H7 (cell line): ENCODE data around the gene GDPD3. TPM values are rescaled to one million over a fixed set of nuclear protein-coding genes. Genes with fewer than 3 reads are reported as not detected.

Source experiments
- DNase-seq: peaks from one replicate; pipeline ENCODE4 v3.0.0; 2012
- H3K27me3 ChIP-seq: 2 replicates; pipeline ENCODE4 v1.6.0; 2011; ENCODE audit warnings: mild to moderate bottlenecking, low read length; ENCODE audit not compliant: control insufficient read depth, insufficient read depth
- H3K36me3 ChIP-seq: replicated peaks from 2 replicates; pipeline ENCODE4 v1.5.1; 2011; ENCODE audit warnings: low read length; ENCODE audit not compliant: control insufficient read depth, insufficient read depth
- H3K4me3 ChIP-seq: 2 replicates; pipeline ENCODE4 v1.5.1; 2011; ENCODE audit warnings: low read depth, mild to moderate bottlenecking, control low read depth, low read length, moderate library complexity; ENCODE audit not compliant: insufficient read depth
- total RNA-seq: library from RNA; depleted of rRNA; stranded (reverse); fragments of >200 nt; shearing (Covaris generic); gene quantifications from 2 replicates; pipeline ENCODE4 v1.2.3, GENCODE V29; 2014

The GDPD3 gene
- total RNA-seq, 1 experiment from 2014 or later: 0.31 TPM

DNA sequence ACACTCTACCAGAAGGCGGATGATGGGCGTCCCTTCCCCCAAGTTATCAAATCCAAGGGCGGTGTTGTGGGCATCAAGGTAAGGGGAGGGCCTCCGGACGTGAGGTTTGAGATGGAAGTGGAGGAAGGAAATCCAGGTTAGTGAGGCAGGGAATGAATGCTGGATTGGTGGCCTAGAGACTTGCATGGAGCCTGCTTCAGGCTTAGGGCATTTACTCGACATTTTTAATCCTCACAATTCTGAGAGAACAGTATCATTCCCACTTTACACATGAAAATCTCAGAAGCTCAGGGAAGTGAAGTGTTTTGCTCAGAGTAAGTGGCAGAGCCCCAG lies 45.8 kb downstream of the GDPD3 start:
- H3K4me3 ChIP-seq: no peak overlapping the region
- H3K27me3 ChIP-seq: no peaks in the 10 kb centered on the region
- DNase-seq: no peak
- H3K36me3 ChIP-seq: peaks cover 33% of the 10 kb centered on the region

DNA sequence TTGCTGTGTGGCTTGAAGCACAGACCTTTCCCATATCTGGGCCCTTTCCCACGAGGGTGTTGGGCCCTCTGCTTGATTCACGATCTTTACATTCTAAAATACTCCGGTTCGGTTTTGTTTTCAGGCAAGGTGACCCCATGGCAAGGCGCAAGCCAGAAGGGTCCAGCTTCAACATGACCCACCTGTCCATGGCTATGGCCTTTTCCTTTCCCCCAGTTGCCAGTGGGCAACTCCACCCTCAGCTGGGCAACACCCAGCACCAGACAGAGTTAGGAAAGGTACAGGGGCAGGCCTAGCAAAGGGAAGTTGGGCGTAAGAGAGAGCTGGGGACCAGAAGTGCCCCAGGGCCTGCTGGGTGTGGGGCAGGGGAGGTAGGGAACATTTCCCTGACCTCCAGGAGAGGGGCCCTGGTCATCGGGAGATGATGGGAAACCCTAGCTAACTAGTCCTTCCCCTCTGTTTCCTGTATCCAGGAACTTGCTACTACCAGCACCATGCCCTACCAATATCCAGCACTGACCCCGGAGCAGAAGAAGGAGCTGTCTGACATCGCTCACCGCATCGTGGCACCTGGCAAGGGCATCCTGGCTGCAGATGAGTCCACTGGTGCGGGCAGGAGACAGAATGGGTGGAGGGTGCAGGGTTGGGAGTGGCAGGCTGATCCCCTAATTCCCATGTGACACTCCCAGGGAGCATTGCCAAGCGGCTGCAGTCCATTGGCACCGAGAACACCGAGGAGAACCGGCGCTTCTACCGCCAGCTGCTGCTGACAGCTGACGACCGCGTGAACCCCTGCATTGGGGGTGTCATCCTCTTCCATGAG lies 46.4 kb downstream of the GDPD3 start:
- no peak for DNase-seq
- Histone ChIP-seq H3K27me3 (no peaks in the 10 kb centered on the region), H3K36me3 (peaks cover 33% of the 10 kb centered on the region), H3K4me3 (peak overlapping the region; percentile 99)

DNA sequence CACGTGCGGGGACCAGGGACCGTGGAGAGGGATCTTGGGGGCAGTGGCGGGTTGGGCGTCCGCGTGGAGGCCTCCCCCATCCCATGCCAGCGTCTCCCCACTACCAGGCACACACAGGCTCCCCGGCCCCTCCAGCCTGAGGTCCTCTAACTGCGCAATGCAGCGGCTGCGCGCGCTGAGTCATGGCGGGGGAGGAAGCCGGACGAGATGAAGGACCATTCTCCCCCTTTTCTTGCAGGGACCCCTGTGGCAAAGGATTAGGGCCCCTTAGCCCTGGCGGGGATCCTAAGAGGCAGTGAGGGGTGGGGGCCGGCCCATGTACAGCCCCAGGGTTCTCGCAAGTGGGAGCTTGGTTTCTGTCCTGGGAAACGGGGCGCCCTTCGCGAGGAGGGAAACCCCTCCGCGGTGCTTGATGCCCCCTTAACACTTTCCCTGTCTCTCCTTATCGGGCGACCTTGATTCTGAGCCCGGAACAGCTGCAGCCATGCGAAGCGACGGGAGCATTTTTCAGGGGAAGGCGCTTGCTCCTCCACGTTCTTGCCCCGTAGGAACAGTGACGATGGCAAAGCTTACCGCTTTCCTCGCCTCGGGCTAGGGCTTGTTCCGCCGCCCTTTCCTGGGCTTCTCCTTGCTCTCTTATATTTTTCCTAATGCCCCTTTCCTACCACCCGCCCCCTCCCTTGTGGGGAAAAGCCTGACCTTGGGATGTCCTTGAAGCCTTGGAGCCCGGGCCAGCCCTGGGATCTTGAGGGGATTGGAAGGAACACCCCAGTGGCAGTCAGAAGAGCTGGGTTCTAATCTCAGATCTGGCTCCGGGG lies 47.2 kb downstream of the GDPD3 start:
- Histone ChIP-seq H3K4me3 (peak overlapping the region; percentile 99), H3K36me3 (peaks cover 33% of the 10 kb centered on the region)

DNA sequence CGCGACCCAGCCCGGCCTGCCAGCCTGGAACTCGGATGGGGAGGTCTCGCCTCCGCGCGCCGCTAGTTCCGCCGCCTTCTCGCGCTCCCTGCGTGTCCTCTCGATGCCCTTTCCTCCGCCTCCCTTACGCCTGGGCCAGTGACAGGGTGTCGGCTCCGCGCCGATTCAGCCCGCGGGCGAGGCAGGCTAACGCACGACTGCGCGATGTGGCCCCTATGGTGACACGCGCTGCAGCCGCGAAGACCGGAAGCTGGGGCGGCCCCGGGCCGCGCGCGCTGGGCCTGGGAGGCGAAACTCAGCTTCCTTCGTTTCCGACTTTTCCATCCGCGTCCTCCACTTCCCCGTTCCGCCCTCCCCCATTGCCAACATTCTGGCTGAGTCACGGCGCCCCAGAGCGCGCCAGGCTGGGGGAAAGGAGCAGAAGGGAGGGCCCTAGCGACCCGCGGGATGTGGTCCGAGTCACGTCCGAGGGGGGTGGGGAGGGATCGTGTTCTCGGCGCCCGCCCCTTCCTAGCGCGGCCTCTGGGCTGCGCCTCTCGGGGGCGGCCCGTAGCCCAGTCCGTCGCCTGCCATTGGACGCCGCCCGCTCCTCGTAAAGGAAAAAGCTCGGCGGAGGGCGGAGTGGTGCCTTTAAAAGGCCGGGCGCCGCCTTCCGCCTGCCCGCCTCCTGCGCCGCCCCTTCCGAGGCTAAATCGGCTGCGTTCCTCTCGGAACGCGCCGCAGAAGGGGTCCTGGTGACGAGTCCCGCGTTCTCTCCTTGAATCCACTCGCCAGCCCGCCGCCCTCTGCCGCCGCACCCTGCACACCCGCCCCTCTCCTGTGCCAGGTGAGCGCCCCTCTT lies 48.0 kb downstream of the GDPD3 start, which contains the start of gene ALDOA:
Gene ALDOA (plus strand): TSS at position 659 of the 841 bp plus-strand sequence. CDS start 1,138 bp downstream, outside the sequence.
- peaks cover 30% of the 10 kb centered on the region for H3K36me3 ChIP-seq
- peak; percentile 99 for DNase-seq
- H3K27me3 ChIP-seq: no peaks in the 10 kb centered on the region
- peak within 1 kb of the TSS; percentile 99 for H3K4me3 ChIP-seq

More for the DNA sequence above, 47.2 kb downstream of the GDPD3 start:
- no peaks in the 10 kb centered on the region for H3K27me3 ChIP-seq
- DNase-seq: no peak

DNA sequence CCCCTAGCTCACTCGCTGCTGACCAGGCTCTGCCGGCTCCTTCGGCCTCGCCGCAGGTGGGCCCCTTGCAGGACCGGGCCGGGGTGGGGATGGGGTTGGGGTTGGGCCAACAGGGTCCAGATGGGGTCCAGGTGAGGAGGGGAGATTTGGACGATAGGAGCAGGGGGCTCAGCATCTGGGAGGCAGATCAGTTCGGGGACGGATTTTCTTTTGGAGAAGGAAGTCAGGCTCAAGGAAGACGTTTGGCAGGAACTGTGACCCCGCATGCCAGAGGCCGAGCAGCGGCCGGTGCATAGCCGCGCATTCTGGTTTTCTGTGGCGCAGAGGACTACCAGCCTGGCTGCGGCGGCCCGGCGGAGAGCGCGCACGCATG lies 48.6 kb downstream of the GDPD3 start:
- no peak for DNase-seq
- peak overlapping the region; percentile 99 for H3K4me3 ChIP-seq
- H3K36me3 ChIP-seq: peaks cover 25% of the 10 kb centered on the region
- H3K27me3 ChIP-seq: no peaks in the 10 kb centered on the region

DNA sequence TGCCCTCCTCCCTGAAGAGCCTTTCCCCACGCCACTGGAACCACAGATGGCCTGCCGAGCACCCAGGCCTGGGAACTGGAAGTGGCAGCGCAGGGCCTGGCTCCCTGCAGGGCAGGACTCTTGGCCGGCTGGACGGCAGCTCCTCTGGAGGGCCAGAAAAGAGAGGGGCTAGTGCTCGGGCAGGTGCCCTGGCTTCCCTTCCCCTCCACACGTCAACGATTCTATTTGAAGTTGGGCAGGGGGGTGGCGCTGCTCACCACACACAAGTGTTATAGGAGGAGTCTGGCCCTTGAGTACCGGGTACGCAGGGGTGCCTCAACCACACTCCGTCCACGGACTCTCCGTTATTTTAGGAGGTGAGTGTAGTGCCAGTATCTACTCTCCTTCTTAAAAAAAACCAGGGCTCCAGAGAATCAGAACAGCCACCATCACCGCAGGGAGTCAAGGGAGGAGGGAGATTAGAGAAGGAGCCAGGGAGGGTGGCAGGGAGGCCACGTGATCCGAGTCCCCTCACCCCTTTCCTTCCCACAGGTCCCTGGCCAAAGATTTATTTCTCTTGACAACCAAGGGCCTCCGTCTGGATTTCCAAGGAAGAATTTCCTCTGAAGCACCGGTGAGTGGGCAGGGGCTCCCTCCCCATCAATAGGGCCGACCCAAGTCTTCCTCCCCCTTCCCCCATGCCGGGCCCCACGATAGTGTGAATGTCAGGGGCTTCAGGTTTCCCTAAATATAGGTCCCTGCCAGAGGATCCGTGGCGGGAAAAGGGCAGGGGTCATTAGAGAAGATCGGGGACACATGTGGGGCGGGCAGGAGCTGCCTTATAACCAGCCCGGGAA lies 49.2 kb downstream of the GDPD3 start:
- DNase-seq: peak; percentile 88

DNA sequence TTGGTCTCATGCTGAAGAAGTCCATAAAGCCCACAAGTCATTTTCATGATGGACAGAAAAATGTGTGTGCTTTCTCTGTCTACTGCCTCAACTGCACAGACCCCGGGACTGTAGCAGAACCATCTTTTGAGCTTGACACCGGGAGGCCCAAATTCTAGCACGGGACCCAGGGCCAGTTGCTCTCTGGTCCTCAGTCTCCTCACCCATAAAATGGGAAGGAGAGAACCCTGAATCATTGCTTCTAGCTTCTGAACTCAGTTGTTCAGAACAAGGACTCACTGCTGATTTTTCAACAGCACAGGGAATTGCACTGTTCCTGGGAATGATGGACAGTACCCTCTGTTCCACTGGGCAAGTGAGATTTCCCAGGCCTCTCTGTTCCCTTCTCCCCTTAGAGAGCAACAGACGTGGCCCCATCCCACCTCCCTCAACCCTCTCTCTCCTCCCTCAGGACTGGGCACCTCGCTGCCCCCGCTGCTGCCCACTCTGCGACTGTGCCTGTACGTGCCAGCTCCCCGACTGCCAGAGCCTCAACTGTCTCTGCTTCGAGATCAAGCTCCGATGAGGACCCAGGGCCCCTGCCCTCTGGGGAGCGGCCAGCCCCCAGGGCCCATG lies 50.0 kb downstream of the GDPD3 start:
- DNase-seq: peak; percentile 4
- Histone ChIP-seq H3K36me3 (peaks cover 12% of the 10 kb centered on the region), H3K27me3 (no peaks in the 10 kb centered on the region), H3K4me3 (peak overlapping the region; percentile 99)

More for the DNA sequence above, 49.2 kb downstream of the GDPD3 start:
- H3K36me3 ChIP-seq: peaks cover 19% of the 10 kb centered on the region
- H3K4me3 ChIP-seq: peak overlapping the region; percentile 99
- H3K27me3 ChIP-seq: no peaks in the 10 kb centered on the region

DNA sequence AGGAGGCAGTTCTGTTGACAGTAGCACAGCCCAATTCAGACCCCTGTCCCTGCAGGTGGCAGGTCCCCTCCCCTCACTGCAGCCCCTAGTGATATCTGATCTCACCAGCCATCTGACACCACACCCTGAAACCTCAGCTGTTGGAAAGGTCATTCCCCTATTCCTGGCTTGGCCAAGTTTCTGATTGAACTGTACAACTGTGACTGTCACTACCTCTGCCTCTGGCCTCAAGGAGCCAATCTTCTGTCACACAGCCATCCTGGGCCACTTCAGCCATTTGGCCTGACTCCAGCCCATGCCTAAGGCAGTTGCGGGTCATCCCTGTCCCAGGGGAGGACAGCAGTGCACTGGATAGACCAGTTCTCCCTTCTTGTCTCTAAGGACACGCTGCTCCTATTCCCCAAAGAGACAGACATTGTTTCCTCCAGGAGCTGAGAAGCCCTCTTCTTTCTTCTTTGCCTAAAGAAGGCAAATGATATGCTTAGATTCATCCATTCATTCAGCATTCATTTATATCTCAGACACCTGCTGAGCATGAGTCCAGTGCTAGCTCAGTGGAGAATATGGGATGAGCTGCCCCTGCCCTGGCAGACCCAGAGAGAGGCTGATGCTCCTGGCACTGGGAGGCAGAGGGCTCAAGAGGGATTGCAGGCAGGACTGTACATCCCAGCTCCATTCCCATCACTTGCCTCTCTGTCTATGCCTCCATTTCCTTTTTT lies 52.3 kb downstream of the GDPD3 start:
- no peak for DNase-seq
- H3K27me3 ChIP-seq: no peaks in the 10 kb centered on the region

DNA sequence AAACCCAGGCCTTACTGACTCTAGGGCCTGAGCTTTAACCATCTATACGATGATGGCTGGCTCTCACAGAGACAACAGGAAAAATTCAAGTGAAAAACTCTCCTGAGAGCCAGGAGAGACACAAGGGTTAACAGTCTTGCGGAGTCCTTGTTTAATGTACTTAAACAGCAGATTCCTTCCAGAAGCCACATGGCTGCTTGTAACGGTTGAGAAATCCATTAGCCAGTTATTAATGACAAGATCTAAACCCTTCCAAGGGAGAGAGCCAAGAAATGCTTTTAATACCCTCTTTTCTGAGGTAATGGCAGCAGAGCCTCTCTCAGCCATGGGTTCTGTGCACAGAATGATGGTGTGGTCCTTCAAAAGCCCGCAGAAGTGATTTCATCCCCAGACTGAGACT lies 53.0 kb downstream of the GDPD3 start:
- no peak for DNase-seq

More for the DNA sequence above, 52.3 kb downstream of the GDPD3 start:
- no peak overlapping the region for H3K4me3 ChIP-seq
- no peaks in the 10 kb centered on the region for H3K36me3 ChIP-seq

DNA sequence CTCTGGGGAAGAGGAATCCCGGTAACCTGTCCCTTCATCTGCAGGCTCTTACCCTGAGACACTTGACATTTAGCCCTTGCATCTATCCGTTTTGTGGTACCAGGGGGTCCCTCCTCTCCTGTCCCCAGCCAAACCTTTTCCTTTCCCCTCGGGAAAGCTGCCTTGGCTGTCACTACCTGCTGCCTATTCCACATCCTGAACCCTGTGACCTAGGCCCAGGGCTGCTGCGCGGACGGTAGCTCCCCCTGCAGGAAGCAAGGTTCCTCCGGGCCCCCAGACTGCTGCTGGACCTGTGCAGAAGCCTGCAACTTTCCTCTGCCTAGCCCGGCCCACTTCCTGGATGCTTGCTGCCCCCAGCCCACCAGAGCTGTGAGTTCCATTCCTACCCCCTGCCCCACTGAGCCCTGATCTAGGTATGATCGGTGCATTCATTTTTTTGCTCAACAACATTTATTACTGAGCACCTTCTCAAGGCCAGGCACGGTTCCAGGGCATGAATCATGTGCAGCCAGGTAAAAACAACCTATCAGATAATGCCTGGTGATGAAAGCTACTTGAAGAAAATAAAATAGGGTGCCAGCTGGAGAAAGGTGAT lies 58.3 kb downstream of the GDPD3 start:
- no peaks in the 10 kb centered on the region for H3K27me3 ChIP-seq
- H3K4me3 ChIP-seq: no peak overlapping the region
- peak; percentile 90 for DNase-seq
- H3K36me3 ChIP-seq: no peaks in the 10 kb centered on the region

More for the DNA sequence above, 53.0 kb downstream of the GDPD3 start:
- Histone ChIP-seq H3K36me3 (no peaks in the 10 kb centered on the region), H3K4me3 (no peak overlapping the region), H3K27me3 (no peaks in the 10 kb centered on the region)
